ES-I3 (cell line): Measurements from ENCODE around the gene NMT1.

Experiments used
- H3K36me3 ChIP-seq: 2 replicates; pipeline ENCODE4 v1.6.1; 2013; ENCODE audit warnings: mild to moderate bottlenecking, low read length, control low read depth, moderate library complexity; ENCODE audit not compliant: insufficient read depth
- H3K4me1 ChIP-seq: 2 replicates; pipeline ENCODE4 v1.6.1; 2013; ENCODE audit warnings: mild to moderate bottlenecking, control low read depth, low read length; ENCODE audit not compliant: insufficient read depth
- H3K9ac ChIP-seq: 2 replicates; pipeline ENCODE4 v1.6.1; 2013; ENCODE audit warnings: low read depth, mild to moderate bottlenecking, low read length, moderate library complexity
- H3K9me3 ChIP-seq: 2 replicates; pipeline ENCODE4 v1.6.1; 2013; ENCODE audit warnings: mild to moderate bottlenecking, low read length, moderate library complexity; ENCODE audit not compliant: control insufficient read depth, insufficient read depth

NMT1 gene

GRCh38 chr17:45156242-45156641, 95.1 kb downstream of the NMT1 start:
- Histone ChIP-seq H3K4me1 (peaks cover 6% of the 10 kb centered on the region; the same call in 1 of the 2 replicates), H3K36me3 (no peaks in the 10 kb centered on the region), H3K9me3 (no peaks in the 10 kb centered on the region), H3K9ac (no peak overlapping the region)
